GM18526 (cell line): ENCODE data around the gene USP5.

ENCODE experiments used
- POLR2A ChIP-seq: IDR thresholded peaks from 3 replicates; pipeline ENCODE4 v1.6.1; 2011; ENCODE audit not compliant: insufficient read length; ENCODE audit errors: extremely low read depth

USP5 gene

DNA sequence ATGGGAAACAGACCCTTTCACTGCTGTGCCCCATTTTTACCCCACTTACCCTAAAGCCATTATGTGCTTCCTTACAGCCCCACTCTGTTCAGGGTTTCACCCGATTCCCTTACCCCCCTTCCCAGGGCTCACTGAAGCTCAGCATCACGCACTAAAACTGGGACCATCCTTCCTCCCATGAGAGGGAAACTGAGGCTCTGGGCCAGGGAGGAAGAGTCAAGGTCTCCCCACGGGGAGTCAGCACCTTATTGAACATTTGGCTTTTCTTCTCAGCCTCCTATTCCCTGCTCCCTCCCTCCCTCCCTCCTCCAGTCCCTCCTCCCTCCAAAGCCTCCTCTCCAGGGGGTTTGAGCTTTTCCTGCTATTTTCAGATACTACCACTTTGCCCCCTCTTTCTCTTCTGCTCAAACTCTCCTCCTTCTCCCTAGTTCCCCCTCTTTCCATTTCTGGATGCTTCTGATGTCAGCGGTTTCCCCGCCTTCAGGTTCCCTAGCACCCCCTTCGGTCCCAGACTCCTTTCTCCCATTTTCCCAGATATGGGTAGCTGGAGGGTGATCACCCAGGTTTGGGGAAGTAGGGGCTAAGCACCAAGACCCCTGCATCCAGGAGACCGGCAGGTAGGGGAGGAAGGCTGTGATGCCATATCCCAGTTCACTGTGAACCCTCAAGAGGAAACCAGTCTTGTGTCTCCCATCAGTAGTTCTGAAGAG is 29.4 kb upstream of the USP5 start:
- no peak for TF ChIP-seq POLR2A

DNA sequence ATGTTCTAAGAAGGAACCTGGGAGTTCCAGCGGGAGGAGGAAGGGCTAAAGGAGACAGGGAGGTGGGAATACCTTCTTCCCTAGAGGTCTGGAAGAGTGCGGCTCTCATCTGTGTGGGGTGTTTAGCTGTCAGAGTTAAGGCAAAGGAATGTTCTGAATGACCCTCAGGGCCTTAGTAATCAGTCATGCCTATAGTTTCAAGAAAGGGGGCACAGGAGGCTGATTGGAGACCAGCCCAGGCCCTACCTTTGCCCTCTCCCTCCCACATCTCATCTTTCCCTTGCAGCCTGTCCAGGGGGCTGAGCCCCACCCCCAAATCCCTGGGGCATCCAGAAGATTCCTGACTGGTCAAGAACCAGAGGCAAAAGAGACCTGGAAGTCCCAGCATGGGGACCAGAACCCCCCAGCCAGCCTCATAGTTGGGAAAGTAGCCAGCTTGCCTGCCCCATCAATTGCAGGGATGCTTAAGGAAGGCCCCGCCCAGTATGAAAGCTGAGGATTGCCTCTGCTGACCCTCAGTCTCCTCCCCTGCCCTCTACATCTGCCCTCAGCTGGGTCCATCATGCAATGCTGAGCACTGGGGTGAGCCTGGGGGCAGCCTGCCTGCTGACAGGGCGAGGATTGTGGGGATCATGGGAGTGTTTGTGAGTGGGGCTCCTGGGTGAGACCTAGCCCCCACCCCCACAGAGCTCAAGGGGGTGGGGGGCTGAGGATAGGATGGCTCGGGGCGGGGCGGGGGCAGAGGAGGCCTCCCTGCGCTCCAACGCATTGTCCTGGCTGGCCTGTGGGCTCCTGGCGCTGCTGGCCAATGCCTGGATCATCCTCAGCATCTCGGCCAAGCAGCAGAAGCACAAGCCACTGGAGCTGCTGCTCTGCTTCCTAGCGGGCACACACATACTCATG is 28.5 kb upstream of the USP5 start:
- no peak for TF ChIP-seq POLR2A

DNA sequence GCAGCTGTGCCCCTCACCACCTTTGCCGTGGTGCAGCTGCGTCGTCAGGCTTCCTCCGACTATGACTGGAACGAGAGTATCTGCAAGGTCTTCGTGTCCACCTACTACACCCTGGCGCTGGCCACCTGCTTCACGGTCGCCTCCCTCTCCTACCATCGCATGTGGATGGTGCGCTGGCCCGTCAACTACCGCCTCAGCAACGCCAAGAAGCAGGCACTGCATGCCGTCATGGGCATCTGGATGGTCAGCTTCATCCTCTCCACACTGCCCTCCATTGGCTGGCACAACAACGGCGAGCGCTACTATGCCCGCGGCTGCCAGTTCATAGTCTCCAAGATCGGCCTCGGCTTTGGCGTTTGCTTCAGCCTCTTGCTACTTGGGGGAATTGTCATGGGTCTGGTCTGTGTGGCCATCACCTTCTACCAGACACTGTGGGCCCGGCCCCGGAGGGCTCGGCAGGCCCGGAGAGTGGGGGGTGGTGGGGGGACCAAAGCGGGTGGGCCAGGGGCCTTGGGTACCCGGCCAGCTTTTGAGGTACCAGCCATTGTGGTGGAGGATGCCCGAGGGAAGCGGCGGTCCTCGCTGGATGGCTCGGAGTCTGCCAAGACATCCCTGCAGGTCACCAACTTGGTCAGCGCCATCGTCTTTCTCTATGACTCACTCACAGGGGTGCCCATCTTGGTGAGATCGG is 27.7 kb upstream of the USP5 start:
- no peak for TF ChIP-seq POLR2A

DNA sequence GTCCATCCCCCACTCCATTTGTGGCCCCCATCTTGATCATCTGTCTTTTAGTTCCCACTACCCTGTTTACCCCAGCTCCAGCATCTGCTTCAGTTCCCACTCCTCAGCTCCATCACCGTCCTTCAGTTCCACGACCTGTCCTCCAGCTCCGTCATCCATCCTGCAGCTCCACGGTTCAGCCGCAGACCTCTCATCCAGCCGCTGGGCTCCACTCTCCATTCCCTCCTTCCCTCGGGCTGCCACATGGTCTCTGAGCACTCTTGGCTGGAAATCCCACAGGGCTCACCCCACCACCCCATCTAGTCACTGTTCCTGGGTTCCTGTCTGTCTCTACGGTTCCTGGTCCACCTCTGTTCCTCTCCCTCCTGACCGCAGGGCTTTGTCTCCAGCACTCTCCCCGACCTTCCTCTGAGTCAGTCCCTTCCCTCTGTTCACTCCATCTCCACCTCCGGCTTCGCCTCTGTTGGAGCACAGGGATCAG is 27.0 kb upstream of the USP5 start:
- no peak for TF ChIP-seq POLR2A

DNA sequence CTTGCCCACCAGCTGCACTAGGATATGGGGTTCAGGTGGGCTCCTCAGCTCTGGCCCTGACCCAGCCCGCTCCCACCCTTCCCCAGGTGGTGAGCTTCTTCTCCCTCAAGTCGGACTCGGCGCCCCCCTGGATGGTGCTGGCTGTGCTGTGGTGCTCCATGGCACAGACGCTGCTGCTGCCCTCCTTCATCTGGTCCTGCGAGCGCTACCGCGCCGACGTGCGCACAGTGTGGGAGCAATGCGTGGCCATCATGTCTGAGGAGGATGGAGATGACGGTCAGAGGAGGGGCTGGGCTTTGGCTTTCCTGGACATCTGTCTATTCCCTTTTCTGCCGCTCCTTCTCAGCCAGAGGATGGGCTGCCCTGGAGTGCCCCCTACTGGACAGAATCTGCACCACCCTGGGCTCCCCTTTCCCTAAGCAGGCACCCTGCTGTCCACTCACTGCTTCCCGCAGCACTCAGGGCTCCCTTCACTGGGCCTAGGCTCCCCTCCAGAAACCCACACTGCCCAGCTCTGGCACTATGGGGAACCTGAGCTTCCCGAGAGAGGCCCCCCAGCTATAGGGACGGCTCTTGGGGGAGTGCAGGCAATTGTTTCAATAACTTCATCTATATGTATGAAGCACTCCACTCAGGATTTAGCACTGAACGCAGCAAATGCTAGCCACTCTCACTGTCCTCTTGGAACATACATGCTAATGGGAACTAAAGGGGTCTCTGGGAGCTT is 26.4 kb upstream of the USP5 start:
- no peak for TF ChIP-seq POLR2A

DNA sequence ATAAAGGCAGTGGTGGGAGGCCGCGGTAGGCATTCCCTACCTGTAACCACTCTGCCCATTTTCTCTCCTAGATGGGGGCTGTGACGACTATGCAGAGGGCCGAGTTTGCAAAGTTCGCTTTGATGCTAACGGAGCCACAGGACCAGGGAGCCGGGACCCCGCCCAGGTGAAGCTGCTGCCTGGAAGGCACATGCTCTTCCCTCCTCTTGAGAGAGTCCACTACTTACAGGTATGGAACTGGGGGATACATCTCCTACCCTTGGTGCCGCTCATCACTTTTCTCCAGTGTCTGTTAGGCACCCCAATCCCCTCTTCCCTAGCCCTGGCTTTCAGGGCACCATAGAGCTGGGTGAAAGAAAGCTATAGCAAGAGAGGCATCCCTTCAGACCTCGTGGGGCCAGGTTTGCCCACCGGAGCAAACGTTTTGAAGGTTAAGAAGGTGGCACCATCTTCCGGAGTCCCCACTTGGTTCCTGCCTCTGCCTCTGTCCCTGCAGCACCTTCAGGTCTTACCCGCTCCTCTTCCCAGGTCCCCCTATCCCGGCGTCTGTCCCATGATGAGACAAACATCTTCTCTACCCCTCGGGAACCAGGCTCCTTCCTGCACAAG is 25.7 kb upstream of the USP5 start:
- TF ChIP-seq POLR2A = no peak

DNA sequence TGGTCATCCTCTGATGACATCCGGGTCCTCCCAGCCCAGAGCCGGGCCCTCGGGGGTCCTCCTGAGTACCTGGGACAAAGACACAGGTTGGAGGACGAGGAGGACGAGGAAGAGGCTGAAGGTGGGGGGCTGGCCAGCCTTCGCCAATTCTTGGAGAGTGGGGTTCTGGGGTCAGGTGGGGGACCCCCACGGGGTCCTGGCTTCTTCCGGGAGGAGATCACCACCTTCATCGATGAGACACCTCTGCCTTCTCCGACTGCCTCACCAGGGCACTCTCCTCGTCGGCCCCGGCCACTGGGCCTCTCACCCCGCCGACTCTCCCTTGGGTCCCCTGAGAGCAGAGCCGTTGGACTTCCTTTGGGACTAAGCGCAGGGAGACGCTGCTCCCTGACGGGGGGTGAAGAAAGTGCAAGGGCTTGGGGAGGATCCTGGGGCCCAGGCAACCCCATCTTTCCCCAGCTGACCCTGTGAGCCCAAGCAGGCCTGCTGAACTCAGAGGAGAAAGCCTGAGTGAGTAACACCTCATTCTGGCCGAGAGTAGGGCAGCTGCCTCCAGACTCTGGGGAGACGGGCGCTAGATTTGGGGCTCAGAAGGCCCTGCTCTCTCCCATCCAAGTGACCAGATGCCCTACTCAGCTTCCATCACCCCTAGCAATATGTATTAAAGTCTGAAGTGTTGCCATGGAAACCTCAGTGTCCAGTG is 25.1 kb upstream of the USP5 start:
- no peak for TF ChIP-seq POLR2A

DNA sequence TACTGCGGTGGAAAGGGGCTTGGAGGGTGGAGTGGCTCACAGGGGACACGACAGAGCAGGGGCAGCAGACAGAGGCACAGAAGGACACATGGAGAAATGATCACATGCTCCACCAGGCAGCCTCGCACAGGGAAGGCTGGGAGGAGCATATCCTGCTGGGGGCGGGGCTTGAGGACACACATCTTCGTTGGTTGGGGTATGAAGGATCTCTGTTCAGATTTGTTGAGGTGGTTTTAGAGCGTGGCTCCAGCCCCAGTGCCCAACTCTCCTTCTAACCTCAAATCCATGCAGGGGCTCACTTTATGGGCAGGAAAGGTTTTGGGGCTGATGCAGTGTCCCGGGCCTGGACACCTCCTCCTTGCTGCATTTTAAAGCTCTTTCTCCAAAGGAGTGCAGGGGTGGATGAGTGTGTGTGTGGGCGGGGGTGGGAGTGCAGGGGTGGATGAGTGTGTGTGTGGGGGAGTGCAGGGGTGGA is 24.5 kb upstream of the USP5 start:
- no peak for TF ChIP-seq POLR2A

DNA sequence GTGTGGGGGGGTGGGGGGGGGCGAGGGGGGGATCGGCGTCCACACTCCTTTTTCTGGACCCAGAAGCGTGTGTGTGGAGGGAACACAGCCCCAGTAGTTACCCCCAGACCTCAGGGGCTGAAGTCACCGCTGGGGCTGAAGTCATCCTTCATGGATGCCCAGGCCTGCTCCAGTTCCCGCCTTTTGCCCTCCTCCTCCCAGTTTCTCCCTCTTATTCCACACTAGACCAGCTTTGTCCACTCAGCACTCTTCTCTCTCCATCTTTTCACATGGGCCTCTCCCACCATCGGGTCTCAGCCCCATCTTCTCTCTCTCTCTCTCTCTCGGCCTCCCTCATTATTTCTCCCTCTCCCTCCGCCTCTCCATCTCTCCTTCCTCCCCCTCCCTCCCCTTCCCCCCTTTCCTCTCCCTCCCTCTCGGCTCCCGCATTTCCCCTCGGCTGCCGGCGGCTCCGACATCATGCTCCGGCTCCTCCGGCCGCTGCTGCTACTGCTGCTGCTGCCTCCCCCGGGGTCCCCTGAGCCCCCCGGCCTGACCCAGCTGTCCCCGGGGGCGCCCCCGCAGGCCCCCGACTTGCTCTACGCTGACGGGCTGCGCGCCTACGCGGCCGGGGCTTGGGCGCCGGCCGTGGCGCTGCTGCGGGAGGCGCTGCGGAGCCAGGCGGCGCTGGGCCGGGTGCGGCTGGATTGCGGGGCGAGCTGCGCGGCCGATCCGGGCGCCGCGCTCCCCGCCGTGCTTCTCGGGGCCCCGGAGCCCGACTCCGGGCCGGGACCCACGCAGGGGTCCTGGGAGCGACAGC is 23.8 kb upstream of the USP5 start, which contains the start of gene P3H3:
Gene P3H3, plus strand, starts transcription at position 426 of the 799 bp plus-strand sequence. Its CDS starts 34 bp downstream, at position 460.
- TF ChIP-seq POLR2A = no peak

DNA sequence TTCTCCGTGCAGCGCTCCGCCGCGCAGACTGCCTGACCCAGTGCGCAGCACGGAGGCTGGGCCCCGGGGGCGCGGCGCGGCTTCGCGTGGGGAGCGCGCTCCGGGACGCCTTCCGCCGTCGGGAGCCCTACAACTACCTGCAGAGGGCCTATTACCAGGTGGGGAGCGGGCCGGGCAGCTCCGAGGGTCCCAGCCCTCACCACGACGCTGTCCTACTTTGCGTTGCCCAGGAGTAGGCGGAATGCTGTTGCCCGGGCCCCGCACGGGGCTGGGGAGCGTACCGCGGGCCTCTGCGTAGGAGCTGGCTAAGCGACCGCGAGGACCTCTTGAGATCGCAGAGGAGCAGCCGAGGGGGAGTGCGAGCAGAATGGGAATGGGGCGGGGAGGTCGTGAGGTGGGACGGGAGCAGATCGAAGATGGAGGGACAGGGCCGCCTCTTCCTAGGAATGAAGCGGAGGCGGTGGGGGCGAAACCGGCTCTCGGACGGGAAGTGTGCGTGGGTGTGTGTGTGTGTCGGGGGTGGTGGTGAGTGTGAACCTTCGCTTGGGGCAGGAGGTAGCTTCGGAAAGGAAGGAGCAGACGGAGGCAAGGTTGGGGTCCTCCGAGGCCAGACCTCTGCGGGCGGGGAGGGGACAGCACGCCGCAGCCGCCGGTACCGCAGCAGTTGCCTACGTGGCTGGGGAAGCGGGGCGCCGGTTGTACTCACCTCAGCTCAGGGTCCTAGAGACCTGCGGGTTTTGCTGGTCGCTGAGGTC is 23.0 kb upstream of the USP5 start:
- TF ChIP-seq POLR2A = no peak

DNA sequence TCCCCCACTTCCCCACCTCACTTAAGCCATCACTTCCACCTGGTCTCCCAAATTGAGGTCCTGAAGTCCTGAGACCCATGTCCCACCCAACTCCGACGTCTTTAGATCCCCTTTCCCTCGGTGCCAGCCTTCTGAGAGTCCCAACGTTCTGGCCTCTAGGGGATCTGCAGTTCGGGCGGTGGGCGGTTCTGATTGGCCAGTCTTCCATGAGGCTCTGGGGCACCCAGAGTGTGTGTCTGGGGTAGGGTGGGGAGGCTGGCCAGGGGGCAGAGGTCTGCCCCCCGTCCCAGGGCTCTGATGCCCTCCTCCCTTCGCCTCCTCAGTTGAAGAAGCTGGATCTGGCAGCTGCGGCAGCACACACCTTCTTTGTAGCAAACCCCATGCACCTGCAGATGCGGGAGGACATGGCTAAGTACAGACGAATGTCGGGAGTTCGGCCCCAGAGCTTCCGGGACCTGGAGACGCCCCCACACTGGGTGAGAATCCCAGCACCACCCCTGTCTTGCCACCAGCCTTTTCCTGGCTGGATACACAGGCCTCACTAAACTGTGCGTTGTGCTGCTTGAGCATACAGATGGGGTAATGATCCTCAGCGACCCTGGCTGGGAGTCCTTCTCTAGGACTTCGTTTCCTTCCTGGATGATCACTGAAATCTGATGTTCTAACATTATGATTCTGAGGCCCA is 22.3 kb upstream of the USP5 start:
- no peak for TF ChIP-seq POLR2A
